Panc1 (cell line): ENCODE data around the gene RPL41. TPM values are rescaled to one million over a fixed set of nuclear protein-coding genes. Genes with fewer than 3 reads are reported as not detected.
A peak's percentile ranks its signal among the peaks of the same experiment; 100 is the strongest.

Source experiments
- ATAC-seq: fragments of 200-7000 bp; cut with Tn5 transposase; 2 replicates; pipeline ENCODE4 v1.9.1; 2020; ENCODE audit warnings: mild to moderate bottlenecking, moderate library complexity
- BruUV-seq: library from RNA; stranded (reverse); fragments of 400-500 nt; replicated peaks from 2 replicates; lab custom pipeline; 2021; lab: Mats Ljungman, UMichigan
- CTCF ChIA-PET: fragments of 300-600 bp; sonication (Branson Sonifier 250); formaldehyde crosslinking; loops from one replicate; lab custom pipeline; 2022; ENCODE audit warnings: antibody characterized with exemption; lab: Charles Lee
- POLR2A ChIA-PET: fragments of 300-600 bp; sonication (Branson Sonifier 250); formaldehyde crosslinking; loops from one replicate; lab custom pipeline; 2022; ENCODE audit warnings: antibody characterized with exemption; lab: Charles Lee
- DNase-seq: peaks from one replicate; pipeline ENCODE4 v3.0.0-alpha.2; 2010; ENCODE audit warnings: low read depth, low spot score
- H3K27ac ChIP-seq: 2 replicates; pipeline ENCODE4 v1.5.1; 2011; ENCODE audit warnings: mild to moderate bottlenecking, low read length, inconsistent platforms
- H3K27me3 ChIP-seq: fragments of 200-500 bp; sonication (Bioruptor generic); 2 replicates; pipeline ENCODE4 v1.6.0; 2014; ENCODE audit warnings: low read length, inconsistent platforms; ENCODE audit not compliant: control insufficient read depth, insufficient read depth
- H3K36me3 ChIP-seq: fragments of 200-500 bp; sonication (Bioruptor generic); 2 replicates; pipeline ENCODE4 v1.5.1; 2014; ENCODE audit warnings: inconsistent platforms, mild to moderate bottlenecking, low read length, moderate library complexity; ENCODE audit not compliant: control insufficient read depth, insufficient read depth
- H3K4me1 ChIP-seq: 2 replicates; pipeline ENCODE4 v1.5.1; 2011; ENCODE audit warnings: inconsistent platforms, mild to moderate bottlenecking, low read length, moderate library complexity; ENCODE audit not compliant: control insufficient read depth, insufficient read depth
- H3K4me3 ChIP-seq, 2 experiments: 2 replicates each; pipeline ENCODE4 v1.5.1; 2011 to 2012; ENCODE audit warnings: low read depth in 2 of 2, low read length in 2 of 2, mild to moderate bottlenecking in 2 of 2, inconsistent platforms in 1 of 2, moderate library complexity in 1 of 2
- H3K9me3 ChIP-seq: fragments of 200-500 bp; sonication (Bioruptor generic); 2 replicates; pipeline ENCODE4 v1.5.1; 2014; ENCODE audit warnings: low read depth, mild to moderate bottlenecking, inconsistent platforms, low read length, moderate library complexity; ENCODE audit not compliant: control insufficient read depth, insufficient read depth
- POLR2AphosphoS5 ChIP-seq: IDR thresholded peaks from 2 replicates; pipeline ENCODE4 v1.6.1; 2012; ENCODE audit warnings: mild to moderate bottlenecking, low read depth, low read length, moderate library complexity
- SIN3A ChIP-seq: IDR thresholded peaks from 2 replicates; pipeline ENCODE4 v1.6.1; 2012; ENCODE audit warnings: low read depth, mild to moderate bottlenecking, low read length, moderate library complexity, borderline replicate concordance; ENCODE audit not compliant: insufficient read depth
- TCF7L2 ChIP-seq: IDR thresholded peaks from 2 replicates; pipeline ENCODE4 v1.6.1; 2011; ENCODE audit warnings: mild to moderate bottlenecking, low read depth, low read length, inconsistent platforms
- in situ Hi-C: cut with HindIII; loops from 2 replicates; pipeline ENCODE4 v1.10.0; 2016; ENCODE audit warnings: low sequenced_read_pairs, low pct_unique_long_range_greater_than_20kb
- intact Hi-C: fragments of 100-400 bp; cut with micrococcal nuclease; formaldehyde crosslinking; loops from one replicate; pipeline ENCODE4 v1.10.0; 2022; ENCODE audit not compliant: unreplicated experiment
- total RNA-seq: library from RNA; stranded (reverse); gene quantifications from one replicate; pipeline ENCODE4 v1.2.1, GENCODE V29; 2021; ENCODE audit not compliant: unreplicated experiment
- TF ChIP-seq, protein P1 (sequence below): fragments of 450-650 bp; IDR thresholded peaks from 2 replicates; pipeline ENCODE4 v1.5.1; 2017; ENCODE audit warnings: mild to moderate bottlenecking
- TF ChIP-seq, protein P2 (sequence below), 2 experiments: IDR thresholded peaks; 2 replicates each; pipeline ENCODE4 v1.6.1; 2011 to 2012; ENCODE audit warnings: low read depth in 2 of 2, control low read depth in 1 of 2, low read length in 1 of 2, mild to moderate bottlenecking in 1 of 2, moderate library complexity in 1 of 2; ENCODE audit not compliant: insufficient read depth in 1 of 2

Gene RPL41
- total RNA-seq, 1 experiment from 2014 or later, result 2,264 TPM

DNA sequence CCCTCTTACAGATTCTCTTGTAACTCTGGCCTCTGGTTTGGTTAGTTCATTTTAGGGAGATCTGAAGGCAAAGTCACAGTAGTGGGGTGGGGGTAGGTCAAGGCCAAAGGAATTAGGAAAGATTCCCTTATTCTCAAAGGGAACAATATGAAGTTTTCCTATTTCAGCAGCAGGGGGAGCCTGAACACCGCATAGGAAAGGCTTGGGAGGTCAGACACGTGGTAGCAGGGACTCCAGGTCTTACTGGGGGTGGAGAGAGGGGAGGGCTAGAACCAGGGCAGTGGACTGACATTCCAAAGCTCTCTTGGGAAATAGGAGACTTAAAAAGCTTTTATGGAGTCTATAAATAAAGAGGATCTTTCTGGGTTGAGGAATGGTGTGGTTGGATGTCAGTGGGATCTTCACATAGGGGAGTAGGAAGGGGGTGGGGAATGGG is 2.9 kb downstream of the RPL41 start:
- in situ Hi-C loops, result no loop called here
- Histone ChIP-seq H3K9me3 (no peaks in the 10 kb centered on the region), H3K36me3 (peaks cover 8% of the 10 kb centered on the region; the same call in 1 of the 2 replicates), H3K27me3 (no peaks in the 10 kb centered on the region), H3K27ac (peak overlapping the region; percentile 82), H3K4me1 (peaks cover 27% of the 10 kb centered on the region), H3K4me3 (peak overlapping the region; percentile 69 to 100)
- no TSS peak for BruUV-seq
- no peak for DNase-seq
- ATAC-seq, result peak; percentile 32
- intact Hi-C loops, result loop anchor here (1.0 to 10.0 kb wide), 3 partner anchors 38 to 75 kb away; partner anchors contain the start of genes MYL6, RPS26 and SMARCC2
- ChIA-PET CTCF (interaction anchor here (0.6 to 1.4 kb wide), 2 partner anchors 43 to 70 kb away, joined by 4 to 8 read pairs; partner anchors contain the start of gene SMARCC2), POLR2A (interaction anchor here (1.1 kb wide), 1 partner anchor 15 kb away, joined by 4 read pairs; no protein-coding TSS in a partner anchor)
- TF ChIP-seq TCF7L2, result no peak
- TF ChIP-seq, protein P1, sequence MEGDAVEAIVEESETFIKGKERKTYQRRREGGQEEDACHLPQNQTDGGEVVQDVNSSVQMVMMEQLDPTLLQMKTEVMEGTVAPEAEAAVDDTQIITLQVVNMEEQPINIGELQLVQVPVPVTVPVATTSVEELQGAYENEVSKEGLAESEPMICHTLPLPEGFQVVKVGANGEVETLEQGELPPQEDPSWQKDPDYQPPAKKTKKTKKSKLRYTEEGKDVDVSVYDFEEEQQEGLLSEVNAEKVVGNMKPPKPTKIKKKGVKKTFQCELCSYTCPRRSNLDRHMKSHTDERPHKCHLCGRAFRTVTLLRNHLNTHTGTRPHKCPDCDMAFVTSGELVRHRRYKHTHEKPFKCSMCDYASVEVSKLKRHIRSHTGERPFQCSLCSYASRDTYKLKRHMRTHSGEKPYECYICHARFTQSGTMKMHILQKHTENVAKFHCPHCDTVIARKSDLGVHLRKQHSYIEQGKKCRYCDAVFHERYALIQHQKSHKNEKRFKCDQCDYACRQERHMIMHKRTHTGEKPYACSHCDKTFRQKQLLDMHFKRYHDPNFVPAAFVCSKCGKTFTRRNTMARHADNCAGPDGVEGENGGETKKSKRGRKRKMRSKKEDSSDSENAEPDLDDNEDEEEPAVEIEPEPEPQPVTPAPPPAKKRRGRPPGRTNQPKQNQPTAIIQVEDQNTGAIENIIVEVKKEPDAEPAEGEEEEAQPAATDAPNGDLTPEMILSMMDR, result peak; percentile 92
- 0 out of 2 replicates have a peak, but pooled peaks have one; percentile 16 for TF ChIP-seq SIN3A
- TF ChIP-seq, protein P2, sequence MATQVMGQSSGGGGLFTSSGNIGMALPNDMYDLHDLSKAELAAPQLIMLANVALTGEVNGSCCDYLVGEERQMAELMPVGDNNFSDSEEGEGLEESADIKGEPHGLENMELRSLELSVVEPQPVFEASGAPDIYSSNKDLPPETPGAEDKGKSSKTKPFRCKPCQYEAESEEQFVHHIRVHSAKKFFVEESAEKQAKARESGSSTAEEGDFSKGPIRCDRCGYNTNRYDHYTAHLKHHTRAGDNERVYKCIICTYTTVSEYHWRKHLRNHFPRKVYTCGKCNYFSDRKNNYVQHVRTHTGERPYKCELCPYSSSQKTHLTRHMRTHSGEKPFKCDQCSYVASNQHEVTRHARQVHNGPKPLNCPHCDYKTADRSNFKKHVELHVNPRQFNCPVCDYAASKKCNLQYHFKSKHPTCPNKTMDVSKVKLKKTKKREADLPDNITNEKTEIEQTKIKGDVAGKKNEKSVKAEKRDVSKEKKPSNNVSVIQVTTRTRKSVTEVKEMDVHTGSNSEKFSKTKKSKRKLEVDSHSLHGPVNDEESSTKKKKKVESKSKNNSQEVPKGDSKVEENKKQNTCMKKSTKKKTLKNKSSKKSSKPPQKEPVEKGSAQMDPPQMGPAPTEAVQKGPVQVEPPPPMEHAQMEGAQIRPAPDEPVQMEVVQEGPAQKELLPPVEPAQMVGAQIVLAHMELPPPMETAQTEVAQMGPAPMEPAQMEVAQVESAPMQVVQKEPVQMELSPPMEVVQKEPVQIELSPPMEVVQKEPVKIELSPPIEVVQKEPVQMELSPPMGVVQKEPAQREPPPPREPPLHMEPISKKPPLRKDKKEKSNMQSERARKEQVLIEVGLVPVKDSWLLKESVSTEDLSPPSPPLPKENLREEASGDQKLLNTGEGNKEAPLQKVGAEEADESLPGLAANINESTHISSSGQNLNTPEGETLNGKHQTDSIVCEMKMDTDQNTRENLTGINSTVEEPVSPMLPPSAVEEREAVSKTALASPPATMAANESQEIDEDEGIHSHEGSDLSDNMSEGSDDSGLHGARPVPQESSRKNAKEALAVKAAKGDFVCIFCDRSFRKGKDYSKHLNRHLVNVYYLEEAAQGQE (IDR thresholded peaks at IDR 0.05; ENCODE audit: insufficient read depth in 1 of 2, low read depth in 2 of 2, low read length in 1 of 2), result no peak
- TF ChIP-seq POLR2AphosphoS5, result no peak

GRCh38 chr12:56120158-56120846 is 3.9 kb downstream of the RPL41 start:
- ATAC-seq (no peak), DNase-seq (no peak)
- Histone ChIP-seq H3K27ac (peak overlapping the region; percentile 82), H3K4me1 (peaks cover 20% of the 10 kb centered on the region), H3K9me3 (no peaks in the 10 kb centered on the region), H3K27me3 (no peaks in the 10 kb centered on the region), H3K36me3 (peaks cover 8% of the 10 kb centered on the region; the same call in 1 of the 2 replicates), H3K4me3 (no peak overlapping the region)
- POLR2A ChIA-PET, result interaction anchor here (1.1 kb wide), 1 partner anchor 16 kb away, joined by 4 read pairs; no protein-coding TSS in a partner anchor
- in situ Hi-C loops (no loop called here), intact Hi-C loops (no loop called here)
- CTCF ChIA-PET, result interaction anchor here (0.6 to 1.4 kb wide), 2 partner anchors 42 to 69 kb away, joined by 4 to 8 read pairs; partner anchors contain the start of gene SMARCC2
- TF ChIP-seq POLR2AphosphoS5, result no peak
- TF ChIP-seq, protein P1, result no peak
- no TSS peak for BruUV-seq
